GM12892 (cell line): ENCODE data around the gene SMO.
"Not testable (repeated sequence)": the region's sequence is repeated elsewhere in the genome, so short reads cannot be mapped to it uniquely, and the experiment has no call there.

Source experiments
- POLR2A ChIP-seq: IDR thresholded peaks from 2 replicates; pipeline ENCODE4 v1.6.1; 2011; ENCODE audit warnings: low read depth, low read length, control low read depth
- POLR2AphosphoS5 ChIP-seq: IDR thresholded peaks from 2 replicates; pipeline ENCODE4 v1.6.1; 2011; ENCODE audit warnings: low read depth, low read length, control low read depth
- TAF1 ChIP-seq: IDR thresholded peaks from 2 replicates; pipeline ENCODE4 v1.6.1; 2011; ENCODE audit warnings: low read depth, mild to moderate bottlenecking, control low read depth, low read length, borderline replicate concordance

- not testable (repeated sequence) for TF ChIP-seq POLR2AphosphoS5, POLR2A, TAF1
Measured at GRCh38 chr7:129216101-129216715, 27.8 kb downstream of the SMO start.
